ENCODE measurements around the gene STXBP2.

STXBP2 gene

GRCh38 chr19:7647156-7647555 lies 10.2 kb downstream of the STXBP2 start:
- no peak for DNase-seq (ENCODE audit: low read depth)
- TF ChIP-seq CTCF (conservative IDR thresholded peaks at IDR 0.05; ENCODE audit: low read depth, low read length), result no peak
- no peak overlapping the region for H3K4me3 ChIP-seq (ENCODE audit: low read depth, low read length)

GRCh38 chr19:7648265-7649014 lies 11.5 kb downstream of the STXBP2 start:
- TF ChIP-seq CTCF (conservative IDR thresholded peaks at IDR 0.05; ENCODE audit: low read depth, low read length), result no peak
- DNase-seq (ENCODE audit: low read depth), result no peak
- H3K4me3 ChIP-seq (ENCODE audit: low read depth, low read length), result no peak overlapping the region

- TF ChIP-seq CTCF (conservative IDR thresholded peaks at IDR 0.05; ENCODE audit: low read depth, low read length), result no peak
- H3K4me3 ChIP-seq (ENCODE audit: low read depth, low read length), result no peak overlapping the region
- no peak for DNase-seq (ENCODE audit: low read depth)
These were observed 13.2 kb downstream of the STXBP2 start for GRCh38 chr19:7650148-7650547.

- DNase-seq (ENCODE audit: low read depth), result peak; percentile 92
- TF ChIP-seq CTCF (conservative IDR thresholded peaks at IDR 0.05; ENCODE audit: low read depth, low read length), result peak; percentile 97
- H3K4me3 ChIP-seq (ENCODE audit: low read depth, low read length), result peak overlapping the region; percentile 7
These were observed 15.2 kb downstream of the STXBP2 start for GRCh38 chr19:7652061-7652641.

GRCh38 chr19:7654401-7654800 lies 17.5 kb downstream of the STXBP2 start:
- TF ChIP-seq CTCF (conservative IDR thresholded peaks at IDR 0.05; ENCODE audit: low read depth, low read length), result no peak
- H3K4me3 ChIP-seq (ENCODE audit: low read depth, low read length), result no peak overlapping the region
- no peak for DNase-seq (ENCODE audit: low read depth)

GRCh38 chr19:7655581-7655980 lies 18.7 kb downstream of the STXBP2 start:
- H3K4me3 ChIP-seq (ENCODE audit: low read depth, low read length), result no peak overlapping the region
- no peak for DNase-seq (ENCODE audit: low read depth)
- no peak for TF ChIP-seq CTCF (conservative IDR thresholded peaks at IDR 0.05; ENCODE audit: low read depth, low read length)

All from choroid plexus epithelial cell (primary cell).